Calu3 (cell line): ENCODE measurements around the gene ZFY. TPM values are rescaled to one million over a fixed set of nuclear protein-coding genes. Genes with fewer than 3 reads are reported as not detected.

Experiments used
- BruUV-seq: library from RNA; stranded (reverse); fragments of 400-500 nt; replicated peaks from 2 replicates; lab custom pipeline; 2021; lab: Mats Ljungman, UMichigan
- CTCF ChIA-PET: fragments of 300-600 bp; sonication (Branson Sonifier 250); formaldehyde crosslinking; loops from one replicate; lab custom pipeline; 2022; ENCODE audit warnings: antibody characterized with exemption; lab: Charles Lee
- DNase-seq: peaks from one replicate; pipeline ENCODE4 v3.0.0; 2022
- H3K27ac Mint-ChIP-seq: one replicate; pipeline ENCODE4 v1.8.0; 2022; ENCODE audit warnings: mixed read lengths; ENCODE audit not compliant: unreplicated experiment
- H3K27me3 Mint-ChIP-seq: one replicate; pipeline ENCODE4 v1.8.0; 2022; ENCODE audit warnings: mixed read lengths; ENCODE audit not compliant: unreplicated experiment
- H3K36me3 Mint-ChIP-seq: one replicate; pipeline ENCODE4 v1.8.0; 2022; ENCODE audit warnings: mild to moderate bottlenecking, moderate library complexity, mixed read lengths; ENCODE audit not compliant: insufficient read depth, unreplicated experiment
- H3K4me1 Mint-ChIP-seq: one replicate; pipeline ENCODE4 v1.8.0; 2022; ENCODE audit warnings: mild to moderate bottlenecking, low read depth, mixed read lengths; ENCODE audit not compliant: unreplicated experiment
- H3K4me3 Mint-ChIP-seq: one replicate; pipeline ENCODE4 v1.8.0; 2022; ENCODE audit warnings: mild to moderate bottlenecking, low read depth, moderate library complexity, mixed read lengths; ENCODE audit not compliant: unreplicated experiment
- H3K9me3 Mint-ChIP-seq: one replicate; pipeline ENCODE4 v1.8.0; 2022; ENCODE audit warnings: low read depth, mixed read lengths; ENCODE audit not compliant: unreplicated experiment
- intact Hi-C: fragments of 100-400 bp; cut with micrococcal nuclease; formaldehyde crosslinking; loops from one replicate; pipeline ENCODE4 v1.10.0; 2022; ENCODE audit not compliant: unreplicated experiment
- total RNA-seq: library from RNA; stranded (reverse); gene quantifications from 2 replicates; pipeline ENCODE4 v1.2.3, GENCODE V29; 2022
- TF ChIP-seq, protein P1 (sequence below): fragments of 200-600 bp; IDR thresholded peaks from one replicate; pipeline ENCODE4 v1.8.0; 2022; ENCODE audit warnings: antibody characterized with exemption; ENCODE audit not compliant: unreplicated experiment

The ZFY gene
- total RNA-seq, 1 experiment from 2014 or later, result not detected

DNA sequence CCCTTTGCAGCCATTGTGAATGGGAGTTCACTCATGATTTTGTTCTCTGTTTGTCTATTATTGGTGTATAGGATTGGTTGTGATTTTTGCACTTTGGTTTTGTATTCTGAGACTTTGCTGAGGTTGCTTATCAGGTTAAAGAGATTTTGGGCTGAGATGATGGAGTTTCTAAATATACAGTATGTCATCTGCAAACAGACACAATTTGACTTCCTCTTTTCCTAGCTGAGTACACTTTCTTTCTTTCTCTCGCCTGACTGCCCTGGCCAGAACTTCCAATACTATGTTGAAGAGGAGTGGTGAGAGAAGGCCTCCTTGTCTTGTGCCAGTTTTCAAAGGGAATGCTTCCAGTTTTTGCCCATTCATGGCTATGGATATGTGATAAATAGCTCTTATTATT lies 81.4 kb downstream of the ZFY start:
- no peaks in the 10 kb centered on the region for H3K36me3 Mint-ChIP-seq

DNA sequence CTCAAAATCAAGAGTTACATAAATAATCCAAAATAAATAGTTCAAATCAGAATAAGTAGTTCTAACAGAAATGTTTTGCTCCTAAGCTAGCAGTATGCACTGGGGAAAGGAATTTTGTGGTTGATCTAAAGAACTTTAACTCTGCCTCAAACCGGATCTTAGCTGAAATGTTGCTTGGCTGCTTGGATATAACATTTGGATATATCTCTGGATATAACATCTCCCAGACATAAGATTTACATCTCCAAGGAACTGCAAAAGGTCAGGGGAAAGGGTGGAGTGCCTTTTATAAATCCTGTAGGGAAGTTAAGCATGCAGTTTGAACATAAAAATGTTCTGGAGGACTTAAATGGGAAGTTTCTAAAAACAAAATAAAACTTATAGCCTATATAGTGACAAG lies 83.4 kb downstream of the ZFY start:
- no peaks in the 10 kb centered on the region for H3K27me3 Mint-ChIP-seq
- H3K4me3 Mint-ChIP-seq, result no peak overlapping the region
- TF ChIP-seq, protein P1, sequence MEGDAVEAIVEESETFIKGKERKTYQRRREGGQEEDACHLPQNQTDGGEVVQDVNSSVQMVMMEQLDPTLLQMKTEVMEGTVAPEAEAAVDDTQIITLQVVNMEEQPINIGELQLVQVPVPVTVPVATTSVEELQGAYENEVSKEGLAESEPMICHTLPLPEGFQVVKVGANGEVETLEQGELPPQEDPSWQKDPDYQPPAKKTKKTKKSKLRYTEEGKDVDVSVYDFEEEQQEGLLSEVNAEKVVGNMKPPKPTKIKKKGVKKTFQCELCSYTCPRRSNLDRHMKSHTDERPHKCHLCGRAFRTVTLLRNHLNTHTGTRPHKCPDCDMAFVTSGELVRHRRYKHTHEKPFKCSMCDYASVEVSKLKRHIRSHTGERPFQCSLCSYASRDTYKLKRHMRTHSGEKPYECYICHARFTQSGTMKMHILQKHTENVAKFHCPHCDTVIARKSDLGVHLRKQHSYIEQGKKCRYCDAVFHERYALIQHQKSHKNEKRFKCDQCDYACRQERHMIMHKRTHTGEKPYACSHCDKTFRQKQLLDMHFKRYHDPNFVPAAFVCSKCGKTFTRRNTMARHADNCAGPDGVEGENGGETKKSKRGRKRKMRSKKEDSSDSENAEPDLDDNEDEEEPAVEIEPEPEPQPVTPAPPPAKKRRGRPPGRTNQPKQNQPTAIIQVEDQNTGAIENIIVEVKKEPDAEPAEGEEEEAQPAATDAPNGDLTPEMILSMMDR, result no peak
- DNase-seq, result no peak
- H3K36me3 Mint-ChIP-seq, result no peaks in the 10 kb centered on the region
- intact Hi-C loops, result no loop called here
- BruUV-seq, result no TSS peak
- no peak overlapping the region for H3K27ac Mint-ChIP-seq
- no peaks in the 10 kb centered on the region for H3K4me1 Mint-ChIP-seq
- CTCF ChIA-PET, result no interaction called here
- H3K9me3 Mint-ChIP-seq, result no peaks in the 10 kb centered on the region

More for the DNA sequence above, 81.4 kb downstream of the ZFY start:
- H3K27me3 Mint-ChIP-seq, result no peaks in the 10 kb centered on the region
- TF ChIP-seq, protein P1, result no peak
- DNase-seq, result no peak
- no peaks in the 10 kb centered on the region for H3K4me1 Mint-ChIP-seq
- CTCF ChIA-PET, result no interaction called here
- no peaks in the 10 kb centered on the region for H3K9me3 Mint-ChIP-seq
- no peak overlapping the region for H3K27ac Mint-ChIP-seq
- H3K4me3 Mint-ChIP-seq, result no peak overlapping the region
- intact Hi-C loops, result no loop called here
- no TSS peak for BruUV-seq

DNA sequence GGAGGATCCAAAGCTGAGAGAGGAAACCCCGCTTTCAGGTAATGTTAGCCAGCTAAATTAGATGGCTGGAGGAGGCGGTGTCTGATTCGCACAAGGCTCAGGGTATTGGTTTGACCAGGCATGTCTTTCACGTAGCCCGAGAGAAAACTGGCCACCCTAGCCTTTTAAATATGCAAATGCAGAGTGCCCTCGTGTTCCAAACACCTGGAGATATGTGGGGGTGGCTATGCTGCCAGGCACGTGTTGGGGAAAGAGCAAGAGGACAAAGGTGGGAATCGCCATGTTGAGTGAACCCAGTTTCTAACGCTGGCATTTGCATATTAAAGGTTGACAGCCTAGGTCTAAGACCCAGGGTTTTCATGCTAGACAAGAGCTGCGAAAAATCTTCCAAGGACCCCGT lies 84.4 kb downstream of the ZFY start:
- no peaks in the 10 kb centered on the region for H3K9me3 Mint-ChIP-seq
- CTCF ChIA-PET, result no interaction called here
- no TSS peak for BruUV-seq
- TF ChIP-seq, protein P1, result no peak
- H3K36me3 Mint-ChIP-seq, result no peaks in the 10 kb centered on the region
- intact Hi-C loops, result no loop called here
- H3K27me3 Mint-ChIP-seq, result no peaks in the 10 kb centered on the region
- no peak for DNase-seq
- H3K4me3 Mint-ChIP-seq, result no peak overlapping the region
- H3K4me1 Mint-ChIP-seq, result no peaks in the 10 kb centered on the region
- no peak overlapping the region for H3K27ac Mint-ChIP-seq

GRCh38 chrY:3021176-3021575 lies 86.0 kb downstream of the ZFY start:
- intact Hi-C loops, result no loop called here
- BruUV-seq, result no TSS peak
- CTCF ChIA-PET, result no interaction called here

More at GRCh38 chrY:3021176-3021575, 86.0 kb downstream of the ZFY start:
- no peaks in the 10 kb centered on the region for H3K4me1 Mint-ChIP-seq
- no peak for DNase-seq
- H3K27ac Mint-ChIP-seq, result no peak overlapping the region
- H3K4me3 Mint-ChIP-seq, result no peak overlapping the region
- TF ChIP-seq, protein P1, result no peak
- H3K9me3 Mint-ChIP-seq, result no peaks in the 10 kb centered on the region
- no peaks in the 10 kb centered on the region for H3K36me3 Mint-ChIP-seq
- H3K27me3 Mint-ChIP-seq, result no peaks in the 10 kb centered on the region
